ENCODE results near the gene AGAP2.

DNA sequence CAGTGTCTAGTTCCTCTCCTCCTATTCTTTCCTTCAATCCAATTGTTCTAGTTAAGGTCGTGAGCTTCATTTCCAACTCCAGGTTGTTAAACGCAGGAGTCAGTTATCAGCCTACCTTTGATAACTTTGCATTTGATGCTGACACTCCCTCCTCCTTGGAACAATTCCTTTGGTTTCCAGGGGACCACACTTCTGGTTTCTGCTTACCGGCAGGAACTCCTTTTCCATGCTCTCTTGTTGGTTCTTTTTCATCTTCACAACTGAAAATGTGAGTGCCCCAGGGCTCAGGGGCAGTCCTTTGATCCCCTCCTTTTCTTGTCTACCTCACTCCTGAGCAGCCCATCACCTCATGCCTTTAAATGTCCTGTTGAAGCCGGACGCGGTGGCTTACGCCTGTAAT, 38.8 kb upstream of the AGAP2 start:
- TF ChIP-seq, protein P1, sequence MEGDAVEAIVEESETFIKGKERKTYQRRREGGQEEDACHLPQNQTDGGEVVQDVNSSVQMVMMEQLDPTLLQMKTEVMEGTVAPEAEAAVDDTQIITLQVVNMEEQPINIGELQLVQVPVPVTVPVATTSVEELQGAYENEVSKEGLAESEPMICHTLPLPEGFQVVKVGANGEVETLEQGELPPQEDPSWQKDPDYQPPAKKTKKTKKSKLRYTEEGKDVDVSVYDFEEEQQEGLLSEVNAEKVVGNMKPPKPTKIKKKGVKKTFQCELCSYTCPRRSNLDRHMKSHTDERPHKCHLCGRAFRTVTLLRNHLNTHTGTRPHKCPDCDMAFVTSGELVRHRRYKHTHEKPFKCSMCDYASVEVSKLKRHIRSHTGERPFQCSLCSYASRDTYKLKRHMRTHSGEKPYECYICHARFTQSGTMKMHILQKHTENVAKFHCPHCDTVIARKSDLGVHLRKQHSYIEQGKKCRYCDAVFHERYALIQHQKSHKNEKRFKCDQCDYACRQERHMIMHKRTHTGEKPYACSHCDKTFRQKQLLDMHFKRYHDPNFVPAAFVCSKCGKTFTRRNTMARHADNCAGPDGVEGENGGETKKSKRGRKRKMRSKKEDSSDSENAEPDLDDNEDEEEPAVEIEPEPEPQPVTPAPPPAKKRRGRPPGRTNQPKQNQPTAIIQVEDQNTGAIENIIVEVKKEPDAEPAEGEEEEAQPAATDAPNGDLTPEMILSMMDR (IDR thresholded peaks at IDR 0.05) = no peak
- TF ChIP-seq POLR2A (IDR thresholded peaks at IDR 0.05) = no peak
